HTERT RPE-1 (cell line): Measurements from ENCODE around the gene TACC2.

Experiments
- in situ Hi-C: fragments of 300-500 bp; cut with MboI; formaldehyde crosslinking; loops from 4 replicates; pipeline ENCODE4 v1.14.3; 2020; ENCODE audit warnings: low sequenced_read_pairs

The TACC2 gene

GRCh38 chr10:122159141-122159970 is 170.4 kb downstream of the TACC2 start:
- in situ Hi-C loops: no loop called here

- in situ Hi-C loops: no loop called here
Observed at GRCh38 chr10:122161795-122162194, 172.8 kb downstream of the TACC2 start.

- in situ Hi-C loops: no loop called here
Observed at GRCh38 chr10:122162671-122163173, 173.8 kb downstream of the TACC2 start.

- in situ Hi-C loops: no loop called here
Observed at GRCh38 chr10:122163174-122164022, 174.4 kb downstream of the TACC2 start.

GRCh38 chr10:122164023-122164601 is 175.1 kb downstream of the TACC2 start:
- in situ Hi-C loops: no loop called here

GRCh38 chr10:122164815-122165483 is 176.0 kb downstream of the TACC2 start:
- in situ Hi-C loops: no loop called here

GRCh38 chr10:122165484-122166276 is 176.7 kb downstream of the TACC2 start:
- in situ Hi-C loops: no loop called here

- in situ Hi-C loops: no loop called here
Observed at GRCh38 chr10:122168101-122168500, 179.1 kb downstream of the TACC2 start.

- in situ Hi-C loops: no loop called here
Observed at GRCh38 chr10:122168598-122169394, 179.8 kb downstream of the TACC2 start.

- in situ Hi-C loops: no loop called here
Observed at GRCh38 chr10:122170802-122171201, 181.8 kb downstream of the TACC2 start.

- in situ Hi-C loops: no loop called here
Observed at GRCh38 chr10:122171302-122172075, 182.5 kb downstream of the TACC2 start.

- in situ Hi-C loops: no loop called here
Observed at GRCh38 chr10:122172361-122173008, 183.5 kb downstream of the TACC2 start.

- in situ Hi-C loops: no loop called here
Observed at GRCh38 chr10:122173337-122173736, 184.4 kb downstream of the TACC2 start.

- in situ Hi-C loops: no loop called here
Observed at GRCh38 chr10:122173766-122174435, 184.9 kb downstream of the TACC2 start.

GRCh38 chr10:122176232-122177213 is 187.6 kb downstream of the TACC2 start:
- in situ Hi-C loops: no loop called here

GRCh38 chr10:122178655-122179054 is 189.7 kb downstream of the TACC2 start:
- in situ Hi-C loops: no loop called here
